Fibroblast of peridontal ligament (primary cell): ENCODE results near the gene PTPRE.

ENCODE experiments used
- DNase-seq: peaks from one replicate; pipeline ENCODE4 v3.0.0-alpha.2; 2010; ENCODE audit errors: extremely low read depth

Gene PTPRE

GRCh38 chr10:128059266-128059981, 152.5 kb downstream of the PTPRE start:
- no peak for DNase-seq

- no peak for DNase-seq
Observed at GRCh38 chr10:128059982-128060293, 153.0 kb downstream of the PTPRE start.

- no peak for DNase-seq
Observed at GRCh38 chr10:128060341-128061250, 153.7 kb downstream of the PTPRE start.

GRCh38 chr10:128061306-128062300, 154.7 kb downstream of the PTPRE start:
- no peak for DNase-seq

DNA sequence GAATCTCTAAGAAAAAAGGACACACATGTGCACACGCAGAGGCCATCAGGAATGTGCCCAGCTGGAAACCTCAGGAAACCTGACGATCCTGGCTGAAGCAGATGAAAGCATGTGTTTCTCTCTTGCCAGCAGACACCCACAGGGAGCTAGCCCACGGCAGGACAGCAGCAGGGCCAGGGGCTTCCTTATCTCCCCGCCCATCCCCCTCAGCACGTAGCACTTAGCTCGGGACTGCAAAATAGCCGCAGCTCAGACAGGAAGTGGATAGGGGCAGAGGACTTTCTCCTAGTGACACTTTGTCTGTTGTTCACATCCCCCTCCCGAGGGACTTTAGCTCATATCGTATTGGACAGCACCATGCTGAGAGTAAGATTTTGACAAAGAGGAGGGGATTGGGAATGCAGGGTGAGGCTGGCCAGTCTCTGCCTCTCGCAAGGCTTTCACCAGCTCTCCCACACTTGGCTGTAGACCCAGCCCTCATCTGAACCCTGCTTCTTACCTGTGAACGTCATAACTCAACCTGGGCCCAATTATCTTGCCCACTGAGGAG, 155.5 kb downstream of the PTPRE start:
- no peak for DNase-seq

DNA sequence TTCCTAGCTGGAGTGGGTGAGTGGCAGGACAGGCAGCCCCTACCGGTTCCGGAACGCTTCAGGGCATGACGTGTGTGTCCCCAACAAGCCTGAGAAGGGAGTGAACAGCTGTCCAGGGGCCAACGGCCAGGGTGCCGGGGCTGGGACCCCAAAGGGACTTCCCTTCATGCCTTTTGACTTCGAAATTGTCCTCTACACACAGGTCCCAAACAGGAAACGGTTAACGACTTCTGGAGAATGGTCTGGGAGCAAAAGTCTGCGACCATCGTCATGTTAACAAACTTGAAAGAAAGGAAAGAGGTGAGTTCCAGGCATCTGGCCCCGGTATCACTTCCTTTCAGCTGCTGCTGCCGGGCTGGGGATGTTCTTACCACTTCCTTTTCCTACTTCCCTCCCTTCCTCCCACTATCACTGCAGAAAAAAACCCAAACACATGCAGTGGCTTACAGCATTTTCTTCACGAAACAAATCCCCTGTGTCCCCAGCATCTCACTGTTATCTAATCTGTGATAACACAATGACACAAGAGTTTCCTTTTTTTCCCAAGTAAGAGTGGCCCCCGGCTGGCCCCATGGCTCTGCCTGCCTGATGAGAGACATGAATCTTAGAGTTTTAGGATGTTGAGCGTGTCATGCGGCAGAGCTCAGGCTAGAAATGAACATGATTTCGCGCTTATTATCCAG, 156.1 kb downstream of the PTPRE start:
- DNase-seq, result no peak

GRCh38 chr10:128063736-128064107, 156.8 kb downstream of the PTPRE start:
- no peak for DNase-seq

GRCh38 chr10:128064108-128064969, 157.4 kb downstream of the PTPRE start:
- peak; percentile 23 for DNase-seq

DNA sequence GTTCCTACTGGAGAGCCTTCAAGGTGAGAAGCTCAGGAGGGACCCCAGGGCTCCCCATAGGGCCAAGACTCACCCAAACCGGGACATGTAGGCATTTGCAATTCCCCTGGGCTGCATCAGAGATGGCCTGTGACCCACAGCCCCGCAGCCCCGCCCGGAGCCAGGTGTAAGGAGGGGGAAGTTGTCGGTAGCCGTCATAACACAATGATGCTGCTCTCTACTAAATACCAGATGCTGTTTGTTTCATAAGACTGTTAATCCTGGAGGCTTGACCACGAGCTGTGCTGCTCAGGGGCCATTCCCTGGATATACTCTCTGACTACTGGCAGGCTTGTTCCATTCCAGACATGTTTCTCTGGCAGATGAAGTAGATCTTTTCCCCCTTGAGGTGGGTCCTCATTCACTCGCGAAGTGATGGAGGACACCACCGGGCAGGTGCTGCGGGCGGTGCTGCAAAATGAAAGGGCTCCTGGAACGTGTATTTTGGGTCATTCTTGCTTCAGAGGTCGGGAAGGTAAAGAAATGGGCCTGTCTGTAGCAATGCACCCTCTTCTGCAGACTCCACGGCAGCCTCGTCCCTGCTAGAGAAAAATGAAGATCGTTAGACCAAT, 158.2 kb downstream of the PTPRE start:
- DNase-seq, result no peak

GRCh38 chr10:128065881-128066534, 159.1 kb downstream of the PTPRE start:
- no peak for DNase-seq

DNA sequence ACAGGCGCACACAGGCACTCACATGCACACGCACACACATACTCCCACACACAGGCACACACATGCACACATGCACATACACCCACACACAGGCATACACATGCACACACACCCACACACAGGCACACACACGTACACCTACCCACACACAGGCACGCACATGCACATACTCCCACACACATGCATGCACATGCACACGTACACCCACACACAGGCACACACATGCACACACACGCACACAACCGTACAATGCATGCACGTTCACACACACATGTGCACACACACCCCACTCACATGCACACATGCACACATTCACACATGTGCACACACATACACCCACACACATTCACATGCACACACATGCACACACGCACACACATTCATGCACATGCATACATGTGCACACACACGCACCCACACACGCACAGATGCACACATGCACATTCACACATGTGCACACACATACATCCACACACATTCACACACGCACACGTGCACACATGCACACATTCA, 160.0 kb downstream of the PTPRE start:
- no peak for DNase-seq

GRCh38 chr10:128067691-128068397, 160.9 kb downstream of the PTPRE start:
- DNase-seq, result no peak

- no peak for DNase-seq
Observed at GRCh38 chr10:128068398-128069285, 161.7 kb downstream of the PTPRE start.

GRCh38 chr10:128069351-128070051, 162.6 kb downstream of the PTPRE start:
- peak; percentile 73 for DNase-seq

- DNase-seq, result no peak
Observed at GRCh38 chr10:128070161-128070560, 163.3 kb downstream of the PTPRE start.

DNA sequence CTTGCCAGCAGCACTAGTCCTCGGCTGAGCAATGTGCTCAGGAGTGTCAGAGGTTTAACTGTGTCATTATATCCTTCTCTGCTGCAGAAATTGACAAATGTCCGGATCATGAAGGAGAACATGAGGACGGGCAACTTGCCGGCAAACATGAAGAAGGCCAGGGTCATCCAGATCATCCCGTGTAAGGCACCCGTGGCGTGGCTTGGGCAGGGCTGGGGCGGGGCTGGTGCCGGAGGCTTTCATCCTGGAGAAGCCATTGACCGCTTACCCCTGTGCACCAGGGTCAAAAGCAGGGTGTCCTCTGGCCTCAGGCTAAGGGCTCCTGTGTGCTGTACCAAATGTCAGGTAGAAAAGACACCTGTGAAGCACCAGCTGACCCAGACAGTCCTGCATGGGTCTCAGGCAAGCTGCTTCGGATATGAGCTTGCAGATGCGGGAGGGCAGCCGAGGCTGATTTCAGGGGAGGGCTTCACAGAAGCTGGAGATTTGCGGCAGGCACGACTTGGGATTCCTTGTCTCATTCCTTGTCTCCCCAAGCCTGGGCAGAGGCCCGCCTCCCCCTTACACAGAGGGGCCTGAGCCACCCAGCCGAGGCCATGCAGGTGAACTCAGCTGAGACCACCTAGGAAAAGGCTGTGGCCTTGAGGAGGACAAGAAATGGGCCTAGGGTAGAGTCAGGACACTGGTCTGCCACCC, 164.0 kb downstream of the PTPRE start:
- DNase-seq, result no peak
